Glomerular visceral epithelial cell (primary cell): ENCODE measurements around the gene LEMD3.
"Not testable (repeated sequence)": the region's sequence is repeated elsewhere in the genome, so short reads cannot be mapped to it uniquely, and the experiment has no call there.

ENCODE experiments used
- DNase-seq: peaks from one replicate; pipeline ENCODE4 v3.0.0-alpha.2; 2016; ENCODE audit errors: extremely low spot score

LEMD3 gene

GRCh38 chr12:65278576-65279368 lies 109.4 kb downstream of the LEMD3 start, which contains the start of gene MSRB3:
Gene MSRB3 (plus strand): TSS chr12:65278683. CDS start chr12:65308580, 29,897 bp downstream.
- DNase-seq = peak; percentile 74

DNA sequence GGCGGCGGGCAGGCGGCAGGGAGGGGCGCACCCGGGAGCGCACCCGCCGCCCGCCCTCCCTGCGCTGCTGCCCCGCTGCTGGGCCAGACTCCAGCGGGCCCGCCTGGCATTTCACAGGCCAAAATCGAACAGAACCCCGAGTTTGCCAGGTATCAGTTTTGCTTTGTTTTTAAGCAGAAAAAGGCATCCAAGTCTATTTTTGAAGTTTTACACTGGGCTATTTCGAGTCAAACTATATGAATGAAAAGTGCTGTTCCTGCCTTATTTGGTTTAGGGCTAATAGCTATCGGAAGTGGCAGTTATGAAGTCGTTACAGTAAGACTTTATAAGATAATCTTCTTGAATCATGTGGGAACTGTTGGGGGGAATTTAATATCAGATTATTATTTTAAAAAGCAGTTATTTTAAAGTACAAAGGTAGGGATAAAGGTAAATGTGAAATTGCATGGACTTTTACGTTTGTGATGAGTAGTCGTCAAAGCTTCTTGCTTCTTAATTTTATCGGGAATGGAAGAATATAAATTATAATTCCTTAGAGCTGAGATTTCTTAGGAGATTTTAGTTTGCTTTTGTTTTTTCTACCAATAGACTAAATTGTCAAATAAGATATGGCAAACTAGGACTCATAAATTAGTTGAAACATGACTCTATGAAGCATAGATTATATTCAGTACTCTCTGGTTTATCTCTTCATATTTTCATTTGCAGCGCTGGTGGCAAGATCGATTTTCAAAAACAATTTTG lies 110.2 kb downstream of the LEMD3 start:
- DNase-seq = peak; percentile 51

- DNase-seq = peak; percentile 9
These were observed 110.9 kb downstream of the LEMD3 start for GRCh38 chr12:65280306-65280705.

- DNase-seq = no peak
These were observed 113.5 kb downstream of the LEMD3 start for GRCh38 chr12:65282840-65283239.

GRCh38 chr12:65285532-65285931 lies 116.1 kb downstream of the LEMD3 start:
- DNase-seq = not testable (repeated sequence)

GRCh38 chr12:65287426-65287825 lies 118.0 kb downstream of the LEMD3 start:
- DNase-seq = no peak

DNA sequence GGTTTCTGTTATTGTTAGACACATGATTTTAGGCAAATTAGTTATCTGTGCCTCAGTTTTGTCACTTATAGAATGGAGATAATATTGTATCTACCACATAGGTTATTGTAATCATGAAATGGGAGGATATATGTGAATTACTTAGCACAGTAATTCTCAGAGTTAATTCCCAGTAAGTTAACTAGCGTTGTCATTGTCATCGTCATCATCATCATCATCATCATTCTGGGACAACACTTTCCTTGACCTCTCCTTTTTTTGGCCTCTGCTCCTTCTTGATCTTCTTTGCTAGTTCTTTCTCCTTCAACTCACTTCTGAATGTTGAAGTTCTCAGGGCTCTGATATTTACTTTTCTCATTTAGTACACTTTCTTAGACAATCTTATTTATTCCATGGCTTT lies 122.9 kb downstream of the LEMD3 start:
- DNase-seq = no peak

DNA sequence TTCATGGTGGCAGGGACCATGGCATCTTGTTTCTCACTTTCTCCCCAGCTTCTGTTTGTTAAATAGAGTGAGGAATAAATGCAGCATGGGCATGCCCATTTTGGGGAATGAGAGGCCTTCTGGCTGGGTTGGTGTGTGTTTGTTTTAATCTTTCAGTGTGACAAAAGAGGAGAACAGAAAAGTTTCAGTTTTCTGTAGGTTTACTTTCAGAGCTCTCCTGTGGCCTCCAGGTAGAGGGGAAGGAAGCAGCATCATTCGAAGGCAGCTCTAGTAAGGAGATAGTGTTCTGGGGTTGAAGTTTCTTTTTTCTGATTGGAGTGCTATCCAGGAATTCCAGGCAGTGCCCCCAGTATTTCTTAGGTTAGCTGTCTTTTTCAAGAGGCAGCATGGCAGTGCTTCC lies 124.4 kb downstream of the LEMD3 start:
- DNase-seq = no peak

DNA sequence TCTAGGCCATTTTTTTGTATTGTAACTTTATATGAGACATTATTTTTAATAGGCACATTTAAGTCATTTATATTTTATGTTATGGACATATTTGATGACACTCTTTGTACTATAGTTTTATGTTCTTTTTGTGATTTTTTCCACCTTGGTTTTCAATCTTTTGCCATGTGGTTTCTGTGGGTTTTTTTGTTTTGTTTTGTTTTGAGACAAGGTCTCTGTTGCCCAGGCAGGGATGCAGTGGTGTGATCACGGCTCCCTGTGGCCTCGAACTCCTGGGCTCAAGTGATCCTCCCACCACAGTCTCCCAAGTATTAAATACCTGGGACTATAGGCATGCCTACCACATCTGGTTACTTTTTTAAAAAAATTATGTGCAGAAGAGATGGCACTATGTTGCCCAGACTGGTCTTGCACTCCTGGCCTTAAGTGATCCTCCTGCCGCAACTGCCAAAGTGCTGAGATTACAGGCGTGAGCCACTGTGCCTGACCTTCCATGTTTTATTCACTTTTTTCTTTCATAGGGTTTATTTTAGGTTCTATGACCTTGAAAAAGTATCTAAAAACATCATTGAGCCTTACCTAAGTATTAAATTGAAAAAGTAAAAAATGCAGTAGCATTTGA lies 125.4 kb downstream of the LEMD3 start:
- peak; percentile 33 for DNase-seq

- no peak for DNase-seq
These were observed 127.3 kb downstream of the LEMD3 start for GRCh38 chr12:65296508-65297265.
